Stimulated activated CD8-positive, alpha-beta memory T cell treated with anti-CD3 and anti-CD28 coated beads, Interleukin-7, amount 100 ng/mL, for 48 hours (primary cell): ENCODE measurements around the gene MAOA.
A peak's percentile ranks its signal among the peaks of the same experiment; 100 is the strongest.
"Not testable (repeated sequence)": the region's sequence is repeated elsewhere in the genome, so short reads cannot be mapped to it uniquely, and the experiment has no call there.

ENCODE experiments used
- DNase-seq, 2 donors: peaks; one replicate each; pipeline ENCODE4 v3.0.0-alpha.2; 2020; ENCODE audit warnings: low read depth in 1 of 2; ENCODE audit errors: extremely low read depth in 1 of 2

The MAOA gene

GRCh38 chrX:43656005-43656494 is at the start of gene MAOA:
Gene MAOA (plus strand): TSS chrX:43656299. CDS start chrX:43656342, 43 bp downstream.
- DNase-seq, result peak in 1 of 2 donors; percentile 19

- no peak for DNase-seq
Observed at GRCh38 chrX:43612400-43612799, 43.7 kb upstream of the MAOA start.

- DNase-seq, result no peak
Observed at GRCh38 chrX:43615660-43616059, 40.4 kb upstream of the MAOA start.

GRCh38 chrX:43618366-43619205 is 37.5 kb upstream of the MAOA start:
- no peak for DNase-seq

- DNase-seq, result not testable (repeated sequence)
Observed at GRCh38 chrX:43619861-43620260, 36.2 kb upstream of the MAOA start.

GRCh38 chrX:43627147-43627546 is 29.0 kb upstream of the MAOA start:
- no peak for DNase-seq

- no peak for DNase-seq
Observed at GRCh38 chrX:43627669-43628068, 28.4 kb upstream of the MAOA start.

- no peak for DNase-seq
Observed at GRCh38 chrX:43629229-43629628, 26.9 kb upstream of the MAOA start.

- no peak for DNase-seq
Observed at GRCh38 chrX:43631841-43632240, 24.3 kb upstream of the MAOA start.

- no peak for DNase-seq
Observed at GRCh38 chrX:43633081-43633480, 23.0 kb upstream of the MAOA start.

- no peak for DNase-seq
Observed at GRCh38 chrX:43633757-43634156, 22.3 kb upstream of the MAOA start.

GRCh38 chrX:43640482-43640881 is 15.6 kb upstream of the MAOA start:
- no peak for DNase-seq

- DNase-seq, result no peak
Observed at GRCh38 chrX:43641691-43642090, 14.4 kb upstream of the MAOA start.

GRCh38 chrX:43643201-43643600 is 12.9 kb upstream of the MAOA start:
- DNase-seq, result no peak

GRCh38 chrX:43643662-43644061 is 12.4 kb upstream of the MAOA start:
- DNase-seq, result no peak

- no peak for DNase-seq
Observed at GRCh38 chrX:43644124-43644701, 11.9 kb upstream of the MAOA start.

- DNase-seq, result no peak
Observed at GRCh38 chrX:43646800-43647199, 9.3 kb upstream of the MAOA start.

- peak; percentile 58 to 67 for DNase-seq
Observed at GRCh38 chrX:43654431-43655150, 1.5 kb upstream of the MAOA start.

- DNase-seq, result no peak
Observed at GRCh38 chrX:43655151-43656004, 721 bp upstream of the MAOA start.

GRCh38 chrX:43657671-43658070 is 1.6 kb downstream of the MAOA start:
- no peak for DNase-seq
